Osteocyte (in vitro differentiated cells): Measurements from ENCODE around the gene OPCML. TPM values are rescaled to one million over a fixed set of nuclear protein-coding genes. Genes with fewer than 3 reads are reported as not detected.

Experiments used
- DNase-seq: peaks from one replicate; pipeline ENCODE4 v3.0.0; 2021; ENCODE audit warnings: mixed read lengths; ENCODE audit not compliant: unreplicated experiment; ENCODE audit errors: extremely low spot score
- H3K27ac Mint-ChIP-seq: one replicate; pipeline ENCODE4 v1.8.0; 2021; ENCODE audit warnings: mild to moderate bottlenecking, mixed read lengths; ENCODE audit not compliant: unreplicated experiment
- H3K27me3 Mint-ChIP-seq: one replicate; pipeline ENCODE4 v1.8.0; 2021; ENCODE audit warnings: mixed read lengths; ENCODE audit not compliant: unreplicated experiment
- H3K36me3 Mint-ChIP-seq: one replicate; pipeline ENCODE4 v1.8.0; 2021; ENCODE audit warnings: mixed read lengths; ENCODE audit not compliant: unreplicated experiment
- H3K4me1 Mint-ChIP-seq: one replicate; pipeline ENCODE4 v1.8.0; 2021; ENCODE audit warnings: mixed read lengths; ENCODE audit not compliant: unreplicated experiment
- H3K4me3 Mint-ChIP-seq: one replicate; pipeline ENCODE4 v1.8.0; 2021; ENCODE audit warnings: mild to moderate bottlenecking, moderate library complexity, mixed read lengths; ENCODE audit not compliant: unreplicated experiment
- H3K9me3 Mint-ChIP-seq: one replicate; pipeline ENCODE4 v1.8.0; 2021; ENCODE audit warnings: mixed read lengths; ENCODE audit not compliant: unreplicated experiment
- CTCF ChIP-seq: fragments of 200-600 bp; sonication (generic); IDR thresholded peaks from 2 replicates; pipeline ENCODE4 v1.5.0; 2021; ENCODE audit warnings: antibody characterized with exemption, mild to moderate bottlenecking, moderate library complexity
- long read RNA-seq: library from polyadenylated mRNA; unstranded; transcript quantifications from one replicate; pipeline ENCODE4 v2.0.0, GENCODE V29; 2021
- total RNA-seq: library from RNA; stranded (reverse); gene quantifications from 2 replicates; pipeline ENCODE4 v1.2.1, GENCODE V29; 2021

Gene OPCML
- total RNA-seq: 0.11 TPM in 1 of 2 replicates, not detected in the other
- long read RNA-seq: 0 reads

DNA sequence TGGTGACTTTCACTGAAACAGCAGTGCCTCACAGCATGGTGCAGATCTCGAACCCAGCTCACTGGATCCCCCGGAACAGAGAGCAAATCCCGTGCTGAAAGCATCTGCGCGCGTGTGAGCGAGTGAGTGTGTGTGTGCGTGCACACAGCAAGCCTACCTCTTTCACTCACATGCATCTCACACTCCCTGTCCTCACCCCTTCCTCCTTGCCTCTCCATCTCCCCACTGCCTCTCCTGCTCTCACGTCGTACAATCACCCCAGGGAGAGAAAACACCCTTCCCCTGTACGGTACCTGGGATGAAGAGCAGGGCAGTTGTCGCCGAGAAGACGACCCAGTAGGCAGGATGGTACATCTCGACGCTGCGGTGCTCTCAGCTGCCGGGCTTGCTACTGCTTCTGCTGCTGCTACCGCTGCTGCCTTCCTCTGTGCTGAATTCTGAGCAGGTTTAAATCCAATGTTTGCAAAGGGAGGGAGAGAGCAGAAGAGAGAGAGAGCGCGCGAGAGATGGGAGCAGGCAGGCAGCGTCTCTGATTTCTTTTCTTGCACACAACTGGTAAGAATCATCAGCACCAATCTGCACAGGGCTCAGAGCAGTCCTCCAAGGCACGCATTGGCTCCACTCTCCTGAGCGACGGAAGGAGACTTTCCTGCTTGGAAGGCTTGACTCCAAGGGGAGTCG lies at the start of gene OPCML:
Gene OPCML (minus strand): TSS at position 531 of the 681 bp plus-strand sequence.
- TF ChIP-seq CTCF: no peak
- H3K27ac Mint-ChIP-seq: no peak within 1 kb of the TSS
- no peaks in the 10 kb centered on the region for H3K36me3 Mint-ChIP-seq
- H3K4me3 Mint-ChIP-seq: no peak within 1 kb of the TSS
- H3K4me1 Mint-ChIP-seq: no peaks in the 10 kb centered on the region
- peaks cover 18% of the 10 kb centered on the region for H3K27me3 Mint-ChIP-seq
- DNase-seq: no peak
- no peaks in the 10 kb centered on the region for H3K9me3 Mint-ChIP-seq

DNA sequence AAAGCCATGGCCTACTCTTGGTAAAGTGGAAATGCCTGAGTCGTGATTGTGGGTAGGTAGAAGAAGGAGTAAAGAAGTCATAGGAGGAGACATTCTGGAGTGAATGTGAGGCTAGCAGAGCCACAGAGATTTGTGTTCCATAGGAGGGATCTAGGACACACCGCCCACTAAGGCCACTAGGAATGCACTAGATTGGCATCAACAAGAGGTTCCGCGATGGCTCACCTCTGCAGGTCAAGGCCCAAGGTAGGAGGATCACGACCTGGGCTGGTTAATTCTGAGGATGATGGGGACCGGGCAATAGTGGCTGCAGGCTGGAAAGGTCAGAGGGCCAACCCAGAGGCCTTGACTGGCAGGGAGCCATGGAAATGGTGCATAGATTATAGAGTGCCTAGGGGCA lies 48.8 kb upstream of the OPCML start:
- no peak for DNase-seq
- no peaks in the 10 kb centered on the region for H3K4me1 Mint-ChIP-seq
- no peak overlapping the region for H3K4me3 Mint-ChIP-seq
- TF ChIP-seq CTCF: no peak
- peaks cover 31% of the 10 kb centered on the region for H3K9me3 Mint-ChIP-seq
- H3K27ac Mint-ChIP-seq: no peak overlapping the region
- H3K27me3 Mint-ChIP-seq: no peaks in the 10 kb centered on the region
- H3K36me3 Mint-ChIP-seq: no peaks in the 10 kb centered on the region

DNA sequence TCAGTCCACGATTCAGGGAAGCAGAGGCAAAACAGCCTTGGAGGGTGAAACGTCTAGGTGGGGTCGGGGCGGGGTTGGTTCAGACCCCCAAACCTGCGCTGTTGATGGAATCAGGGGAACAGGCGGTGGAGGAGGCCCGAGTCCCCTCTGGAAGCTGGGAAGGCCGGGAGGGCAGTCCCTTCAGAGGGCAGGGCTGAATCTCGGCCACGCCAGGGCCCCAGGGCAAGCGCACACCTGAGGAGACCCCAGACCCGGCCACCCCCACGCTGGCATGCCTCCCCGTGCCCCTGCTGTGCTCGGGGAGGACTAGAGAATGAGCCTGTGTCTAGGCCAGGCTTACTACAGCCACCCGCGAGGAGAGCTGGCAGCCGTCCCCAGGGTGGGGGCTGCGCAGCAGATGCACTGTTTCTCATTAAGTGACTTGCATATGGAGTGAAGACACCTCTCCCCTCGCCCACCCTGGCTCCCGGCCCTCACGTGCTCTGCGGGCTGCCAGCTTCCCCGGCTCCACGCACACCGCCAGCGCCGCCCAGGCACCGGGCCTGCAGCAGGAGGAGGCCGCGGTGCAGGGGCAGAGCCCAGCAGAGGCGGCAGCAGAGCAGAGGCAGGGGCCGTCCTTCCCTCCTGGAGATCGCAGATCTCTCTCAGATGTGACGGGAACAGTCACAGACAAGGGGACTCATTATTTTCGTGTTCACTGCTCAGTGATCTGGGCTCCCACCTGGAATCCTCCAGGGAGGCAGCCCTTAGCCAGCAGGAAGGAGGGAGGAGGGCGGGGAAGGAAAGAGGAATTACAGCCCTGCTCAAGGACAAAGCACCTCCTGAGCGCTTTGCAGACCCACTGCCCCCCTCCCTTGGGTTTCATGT lies 47.1 kb upstream of the OPCML start:
- Mint-ChIP-seq H3K4me3 (no peak overlapping the region), H3K36me3 (no peaks in the 10 kb centered on the region), H3K27ac (no peak overlapping the region), H3K4me1 (no peaks in the 10 kb centered on the region), H3K9me3 (peaks cover 24% of the 10 kb centered on the region), H3K27me3 (no peaks in the 10 kb centered on the region)
- no peak for TF ChIP-seq CTCF
- DNase-seq: no peak

GRCh38 chr11:133577403-133577802 lies 45.1 kb upstream of the OPCML start:
- Mint-ChIP-seq H3K4me1 (no peaks in the 10 kb centered on the region), H3K9me3 (peaks cover 19% of the 10 kb centered on the region), H3K4me3 (no peak overlapping the region), H3K27ac (no peak overlapping the region), H3K36me3 (no peaks in the 10 kb centered on the region), H3K27me3 (no peaks in the 10 kb centered on the region)
- no peak for DNase-seq
- TF ChIP-seq CTCF: no peak

DNA sequence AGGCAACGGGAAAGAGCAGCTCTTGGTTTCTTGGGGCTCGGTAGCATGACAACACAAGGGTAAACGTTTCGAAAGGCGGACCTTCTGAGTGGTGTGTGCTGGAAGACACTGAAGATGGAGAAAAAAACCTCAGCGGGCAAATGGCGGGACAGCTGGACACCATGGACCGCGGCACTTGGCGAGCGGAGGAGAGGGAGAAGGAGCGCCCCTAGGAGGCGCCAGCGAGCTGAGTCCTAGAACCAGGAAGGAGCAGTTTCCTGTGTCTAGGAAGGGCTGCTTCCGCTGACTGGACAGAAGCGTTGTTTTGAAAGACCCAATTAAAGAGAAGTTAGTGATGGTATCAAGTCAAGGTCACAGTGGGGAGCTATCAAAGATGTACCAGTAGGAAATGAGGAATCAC lies 44.0 kb upstream of the OPCML start:
- no peak overlapping the region for H3K4me3 Mint-ChIP-seq
- H3K36me3 Mint-ChIP-seq: no peaks in the 10 kb centered on the region
- no peak for TF ChIP-seq CTCF
- H3K9me3 Mint-ChIP-seq: peaks cover 18% of the 10 kb centered on the region
- H3K4me1 Mint-ChIP-seq: no peaks in the 10 kb centered on the region
- no peaks in the 10 kb centered on the region for H3K27me3 Mint-ChIP-seq
- no peak for DNase-seq
- H3K27ac Mint-ChIP-seq: no peak overlapping the region
